Activated T-helper 9 cell treated with anti-CD3 and anti-CD28 coated beads, Interleukin-2, amount 50 U/mL, for 16 hours (primary cell): ENCODE data around the gene TRIAP1.
A peak's percentile ranks its signal among the peaks of the same experiment; 100 is the strongest.
"Not testable (repeated sequence)": the region's sequence is repeated elsewhere in the genome, so short reads cannot be mapped to it uniquely, and the experiment has no call there.

Source experiments
- DNase-seq: peaks from one replicate; pipeline ENCODE4 v3.0.0-alpha.2; 2020; ENCODE audit warnings: low read depth

TRIAP1 gene

DNA sequence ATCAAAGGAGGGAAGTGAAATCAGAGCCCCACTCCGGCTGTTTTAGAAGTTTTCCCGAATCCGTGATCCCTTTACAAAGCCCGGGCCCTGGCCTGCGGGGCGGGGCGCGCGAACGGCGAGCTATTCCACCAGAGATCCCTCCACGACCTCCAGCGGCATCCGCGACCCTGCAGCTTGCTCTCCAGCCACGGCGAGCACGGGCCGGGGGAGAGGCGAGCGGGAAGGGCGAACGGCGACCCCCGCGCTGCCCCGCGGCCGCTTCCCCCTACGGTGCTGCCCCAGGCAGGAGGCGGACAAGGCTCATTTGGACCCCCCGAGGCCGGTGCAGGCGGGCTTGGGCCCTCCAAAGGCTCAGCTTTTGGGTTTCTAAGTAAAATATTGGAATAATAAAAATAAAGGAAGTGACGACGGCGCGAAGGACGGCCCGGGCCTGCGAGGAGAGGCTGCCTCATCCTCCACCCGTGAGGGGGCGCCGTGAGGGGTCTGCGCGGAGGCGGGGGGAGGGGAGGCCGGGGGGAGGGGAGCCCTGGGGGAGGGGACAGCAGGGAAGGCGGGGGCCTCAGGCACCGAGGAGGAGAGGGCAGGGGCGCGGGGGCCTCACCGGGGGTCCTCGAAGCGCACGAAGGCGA, 22.8 kb upstream of the TRIAP1 start:
- peak; percentile 41 for DNase-seq

DNA sequence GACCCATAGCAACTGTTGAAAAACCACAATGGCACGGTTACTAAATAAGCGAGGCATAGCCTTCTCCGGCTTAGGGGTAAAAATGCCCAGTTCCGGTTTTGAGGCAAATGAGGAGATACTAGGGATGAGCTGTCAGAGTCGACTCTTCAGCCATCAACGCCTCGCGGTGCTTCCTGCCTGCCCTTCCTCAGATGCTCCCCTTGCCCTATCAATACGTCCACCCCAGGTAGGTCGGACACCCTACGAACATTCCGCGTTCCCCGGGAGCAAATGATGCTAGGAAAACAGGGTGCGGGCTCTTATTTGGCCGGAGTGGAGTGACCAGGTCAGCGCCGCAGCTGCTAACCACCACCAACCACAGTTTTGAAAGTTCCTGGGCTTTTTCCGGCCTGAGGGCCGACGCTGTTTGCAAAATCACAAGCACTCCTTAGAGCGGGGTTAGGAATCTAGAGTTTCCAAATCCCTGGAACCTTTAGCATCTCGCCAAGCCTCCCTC, 22.2 kb upstream of the TRIAP1 start:
- no peak for DNase-seq

GRCh38 chr12:120467439-120467838, 21.3 kb upstream of the TRIAP1 start:
- DNase-seq = no peak

- peak; percentile 33 for DNase-seq
These were observed 20.6 kb upstream of the TRIAP1 start for GRCh38 chr12:120466560-120467315.

GRCh38 chr12:120465756-120466155, 19.6 kb upstream of the TRIAP1 start:
- DNase-seq = no peak

DNA sequence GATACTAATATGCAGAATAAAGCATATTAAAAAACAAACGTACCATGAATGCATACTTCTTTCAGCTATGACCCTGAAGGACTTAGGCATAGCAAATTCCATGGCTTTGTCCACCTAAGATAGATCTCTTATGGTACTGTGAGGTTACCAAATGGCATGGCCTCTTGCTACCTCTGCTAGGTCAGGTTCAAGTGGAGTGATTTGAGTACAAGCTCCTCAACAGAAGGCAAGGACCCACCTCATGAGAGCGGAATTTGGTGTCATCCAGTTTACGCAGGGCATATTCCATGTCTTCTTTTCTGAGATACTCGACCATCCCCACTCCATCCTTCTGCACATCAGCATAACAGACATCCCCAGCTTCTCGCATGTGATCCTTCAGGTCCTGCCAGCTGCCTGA, 17.5 kb upstream of the TRIAP1 start:
- no peak for DNase-seq

- DNase-seq = no peak
These were observed 16.0 kb upstream of the TRIAP1 start for GRCh38 chr12:120462099-120462640.

GRCh38 chr12:120460157-120460556, 14.0 kb upstream of the TRIAP1 start:
- no peak for DNase-seq

DNA sequence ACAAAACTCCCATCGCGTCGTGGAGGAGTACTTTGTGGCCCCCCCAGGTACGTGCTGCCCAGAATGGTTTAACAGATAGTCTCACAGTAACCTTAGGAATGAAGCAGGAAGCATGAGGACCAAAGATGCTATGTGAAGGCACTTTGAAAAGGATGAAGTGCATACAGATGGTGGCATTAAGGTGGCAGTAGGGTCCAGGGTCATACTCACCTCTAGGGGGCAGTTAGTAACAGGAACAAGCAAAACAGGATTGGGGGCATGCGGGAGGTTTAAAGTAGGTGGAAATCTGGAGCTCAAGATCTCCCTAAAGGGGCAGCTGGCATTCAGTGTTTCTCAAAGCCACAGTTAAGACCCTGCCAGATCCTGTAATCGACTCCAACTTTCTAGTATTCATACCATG, 10.9 kb upstream of the TRIAP1 start:
- DNase-seq = no peak

DNA sequence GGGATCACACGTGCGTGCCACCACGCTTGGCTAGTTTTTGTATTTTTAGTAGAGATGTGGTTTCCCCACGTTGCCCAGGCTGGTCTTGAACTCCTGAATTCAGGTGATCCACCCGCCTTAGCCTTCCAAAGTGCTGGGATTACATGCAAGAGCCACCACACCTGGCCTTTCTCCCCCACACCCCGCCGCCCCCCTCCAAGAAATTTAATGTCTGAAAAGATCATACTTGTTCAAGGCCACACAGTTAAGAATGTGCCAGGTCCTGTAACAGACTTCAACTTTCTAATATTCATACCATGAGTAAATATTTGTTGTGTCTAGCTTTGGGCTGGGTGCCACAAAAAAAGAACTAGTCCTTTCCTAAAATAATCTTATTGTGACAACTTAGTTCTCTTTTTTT, 9.1 kb upstream of the TRIAP1 start:
- no peak for DNase-seq

GRCh38 chr12:120453977-120454376, 7.8 kb upstream of the TRIAP1 start:
- no peak for DNase-seq

- no peak for DNase-seq
These were observed 7.0 kb upstream of the TRIAP1 start for GRCh38 chr12:120453060-120453750.

DNA sequence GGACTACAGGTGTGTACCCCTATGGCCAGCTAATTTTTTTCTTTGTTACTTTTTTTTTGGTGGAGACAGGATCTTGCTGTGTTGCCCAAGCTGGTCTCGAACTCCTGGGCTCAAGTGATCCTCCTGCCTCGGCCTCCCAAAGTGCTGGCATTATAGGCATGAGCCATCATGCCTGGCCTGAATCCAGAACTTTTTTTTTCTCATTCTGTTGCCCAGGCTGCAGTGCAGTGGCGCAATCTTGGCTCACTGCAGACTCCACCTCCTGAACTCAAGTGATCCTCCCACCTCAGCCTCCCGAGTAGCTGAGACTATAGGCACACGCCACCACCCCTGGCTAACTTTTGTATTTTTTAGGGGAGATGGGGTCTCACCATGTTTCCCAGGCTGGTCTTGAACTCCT, 6.3 kb upstream of the TRIAP1 start:
- not testable (repeated sequence) for DNase-seq

DNA sequence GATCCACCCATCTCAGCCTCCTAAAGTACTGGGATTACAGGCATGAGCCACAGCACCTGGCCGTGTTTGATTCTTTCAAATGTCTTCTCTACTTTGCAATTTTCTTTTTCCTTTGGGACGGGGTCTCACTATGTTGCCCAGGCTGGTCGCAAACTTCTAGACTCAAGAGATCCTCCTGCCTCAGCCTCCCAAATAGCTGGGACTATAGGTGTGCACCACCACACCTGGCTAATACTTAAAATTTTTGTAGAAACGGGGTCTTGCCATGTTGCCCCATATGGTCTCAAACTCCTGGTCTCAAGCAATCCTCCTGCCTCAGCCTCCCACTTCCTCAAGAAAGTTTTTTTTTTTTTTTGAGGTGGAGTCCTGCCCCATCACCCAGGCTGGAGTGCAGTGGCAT, 1.8 kb upstream of the TRIAP1 start:
- DNase-seq = no peak

- DNase-seq = not testable (repeated sequence)
These were observed 627 bp upstream of the TRIAP1 start for GRCh38 chr12:120446844-120447178.

- DNase-seq = no peak
These were observed 1.5 kb downstream of the TRIAP1 start for GRCh38 chr12:120444676-120445075.

DNA sequence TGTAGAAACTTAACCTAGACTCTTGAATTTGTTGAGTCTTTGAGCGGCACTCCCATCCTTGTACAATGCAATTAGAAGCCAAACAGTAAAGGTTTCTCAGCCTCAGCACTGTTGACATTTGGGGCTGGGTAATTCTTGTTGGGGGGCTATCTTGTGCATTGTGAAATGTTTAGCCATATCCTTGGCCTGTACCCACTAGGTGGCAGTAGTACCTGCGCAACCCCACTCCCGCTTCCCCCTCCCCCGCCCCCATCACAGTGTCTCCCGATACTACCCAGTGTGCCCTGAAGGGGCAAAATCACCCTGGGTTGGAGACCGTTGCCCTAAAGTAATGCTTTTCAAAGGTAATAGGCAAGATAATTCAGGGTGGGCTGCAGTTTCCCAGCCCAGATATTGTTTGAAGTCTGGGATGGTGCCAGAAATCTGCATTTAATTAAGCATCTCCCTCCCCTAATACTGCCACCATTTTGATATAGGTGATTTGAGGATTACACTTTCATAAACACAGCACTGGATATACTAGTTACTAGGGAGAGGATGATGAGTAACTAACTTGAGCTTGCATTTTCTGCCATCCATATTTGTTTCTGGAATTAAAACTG, 6.4 kb downstream of the TRIAP1 start:
- peak; percentile 65 for DNase-seq

DNA sequence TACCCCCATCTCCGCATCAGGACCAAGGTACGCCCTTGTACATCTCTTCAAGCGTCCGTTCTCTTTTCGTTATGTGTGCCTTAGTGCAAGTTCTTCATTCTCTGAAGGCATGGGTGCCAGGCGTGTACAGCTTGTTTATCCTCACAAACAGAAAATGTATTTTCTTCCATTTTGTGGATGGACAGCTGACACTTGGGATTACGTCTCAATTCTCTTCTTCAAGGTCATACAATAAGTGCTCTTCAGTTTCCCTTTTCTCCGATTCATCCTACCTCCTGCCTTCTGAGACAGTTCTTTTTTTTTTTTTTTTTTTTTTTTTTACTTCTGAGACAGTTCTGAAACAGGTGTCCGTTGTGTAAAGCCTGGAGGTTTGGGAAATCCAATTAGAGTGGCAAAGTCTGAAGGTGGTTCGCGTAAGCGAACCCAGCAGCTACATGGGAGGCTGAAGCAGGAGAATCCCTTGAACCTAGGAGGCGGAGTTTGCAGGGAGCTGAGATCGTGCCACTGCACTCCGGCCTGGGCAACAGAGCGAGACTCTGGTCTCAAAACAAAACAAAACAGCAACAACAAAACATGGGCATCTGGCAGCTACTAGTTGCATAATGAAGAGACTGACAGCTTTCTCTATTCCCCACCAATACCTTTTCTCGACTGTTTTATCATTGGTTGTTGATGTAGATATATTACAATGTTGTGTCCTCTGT, 7.5 kb downstream of the TRIAP1 start:
- no peak for DNase-seq

GRCh38 chr12:120437735-120438494, 8.3 kb downstream of the TRIAP1 start, which contains the start of gene COX6A1:
COX6A1 (plus strand) TSS chr12:120438113; CDS start chr12:120438127, 14 bp downstream.
- DNase-seq = peak; percentile 97

- no peak for DNase-seq
These were observed 13.2 kb downstream of the TRIAP1 start for GRCh38 chr12:120432772-120433525.
